GM12878 (cell line): ENCODE results near the gene IRF2BP1. TPM values are rescaled to one million over a fixed set of nuclear protein-coding genes. Genes with fewer than 3 reads are reported as not detected.
"Not testable (repeated sequence)": the region's sequence is repeated elsewhere in the genome, so short reads cannot be mapped to it uniquely, and the experiment has no call there.

Experiments
- ATAC-seq: fragments of 200-7000 bp; cut with Tn5 transposase; 3 replicates; pipeline ENCODE4 v1.9.1; 2020; ENCODE audit warnings: mild to moderate bottlenecking, moderate library complexity
- BruUV-seq: library from RNA; stranded (reverse); fragments of 400-500 nt; replicated peaks from 2 replicates; lab custom pipeline; 2021; lab: Mats Ljungman, UMichigan
- CTCF ChIA-PET: fragments of 300-600 bp; sonication (Branson Sonifier 250); formaldehyde crosslinking; extraction: SDS; loops from one replicate; lab custom pipeline; 2021; ENCODE audit warnings: inconsistent platforms; lab: Yijun Ruan, JAX
- POLR2A ChIA-PET: fragments of 350-600 bp; formaldehyde crosslinking; extraction: SDS; loops from one replicate; lab custom pipeline; 2021; ENCODE audit warnings: inconsistent platforms; lab: Charles Lee
- RAD21 ChIA-PET: fragments of 300-600 bp; sonication (Branson Sonifier 250); formaldehyde crosslinking; loops from one replicate; lab custom pipeline; 2023; ENCODE audit warnings: antibody characterized with exemption; ENCODE audit not compliant: unreplicated experiment; lab: Charles Lee
- SMC1A ChIA-PET: fragments of 300-600 bp; sonication (Branson Sonifier 250); formaldehyde crosslinking; loops from one replicate; lab custom pipeline; 2023; ENCODE audit not compliant: unreplicated experiment, uncharacterized antibody; lab: Charles Lee
- DNase-seq: peaks from one replicate; pipeline ENCODE4 v3.0.0-alpha.2; 2011; ENCODE audit warnings: low read depth, low spot score
- FAIRE-seq: peaks from 3 replicates; lab custom pipeline; 2011; peaks lifted over from hg19 to GRCh38; lab: Jason Lieb, UNC
- H2AFZ ChIP-seq: 2 replicates; pipeline ENCODE4 v1.6.0; 2011; ENCODE audit warnings: low read depth, low read length, control low read depth; ENCODE audit not compliant: control insufficient read depth
- H3K27ac ChIP-seq: 2 replicates; pipeline ENCODE4 v1.5.1; 2011; ENCODE audit warnings: control low read depth; ENCODE audit not compliant: control insufficient read depth, insufficient read depth
- H3K27me3 ChIP-seq, 2 experiments: replicated peaks in 1 of 2; 2 replicates each; pipeline versions ENCODE4 v1.6.0 to v1.6.1; 2011; ENCODE audit warnings: low read length in 1 of 2; ENCODE audit not compliant: control insufficient read depth in 2 of 2, insufficient read depth in 2 of 2
- H3K36me3 ChIP-seq, 2 experiments: 2 replicates each; pipeline ENCODE4 v1.5.1; 2011; ENCODE audit warnings: low read length in 1 of 2; ENCODE audit not compliant: control insufficient read depth in 2 of 2, insufficient read depth in 2 of 2
- H3K4me1 ChIP-seq: 2 replicates; pipeline ENCODE4 v1.6.1; 2011; ENCODE audit warnings: mild to moderate bottlenecking, low read length, moderate library complexity, mixed read lengths; ENCODE audit not compliant: control insufficient read depth, insufficient read depth
- H3K4me2 ChIP-seq: 2 replicates; pipeline ENCODE4 v1.6.0; 2011; ENCODE audit warnings: control low read depth; ENCODE audit not compliant: control insufficient read depth, insufficient read depth
- H3K4me3 ChIP-seq: fragments of 200-600 bp; sonication (generic); 2 replicates; pipeline ENCODE4 v1.5.1; 2016
- H3K79me2 ChIP-seq: 2 replicates; pipeline ENCODE4 v1.6.0; 2011; ENCODE audit warnings: low read length; ENCODE audit not compliant: control insufficient read depth, insufficient read depth
- H3K9ac ChIP-seq: 2 replicates; pipeline ENCODE4 v1.8.0; 2011; ENCODE audit warnings: low read length, control low read depth, mixed read lengths; ENCODE audit not compliant: control insufficient read depth, insufficient read depth
- H3K9me3 ChIP-seq: replicated peaks from 3 replicates; pipeline ENCODE4 v1.5.1; 2011; ENCODE audit warnings: mild to moderate bottlenecking, low read length; ENCODE audit not compliant: control insufficient read depth, insufficient read depth
- H4K20me1 ChIP-seq: 2 replicates; pipeline ENCODE4 v1.6.0; 2011; ENCODE audit not compliant: control insufficient read depth, insufficient read depth
- SPI1 ChIP-seq: IDR thresholded peaks from 2 replicates; pipeline ENCODE4 v1.6.1; 2011; ENCODE audit warnings: low read depth, mild to moderate bottlenecking, low read length, moderate library complexity, borderline replicate concordance; ENCODE audit not compliant: insufficient read depth
- SREBF2 ChIP-seq: IDR thresholded peaks from 2 replicates; pipeline ENCODE4 v1.6.1; 2012; ENCODE audit warnings: mild to moderate bottlenecking, low read length
- WGBS: methylation state at CpG from one replicate; pipeline ENCODE4 v1.1.6; 2016; ENCODE audit warnings: low lambda C conversion rate; ENCODE audit not compliant: insufficient replicate concordance, insufficient coverage; ENCODE audit errors: missing lambda C conversion rate; 5-methylcytosine and 5-hydroxymethylcytosine counted together
- in situ Hi-C: fragments of 300-500 bp; cut with MboI; formaldehyde crosslinking; loops from 9 replicates; pipeline ENCODE4 v1.14.3; 2018; ENCODE audit warnings: mixed read lengths
- intact Hi-C: fragments of 100-400 bp; cut with micrococcal nuclease; formaldehyde crosslinking; loops from one replicate; pipeline ENCODE4 v1.14.2; 2022; ENCODE audit not compliant: unreplicated experiment
- polyA plus RNA-seq, 11 experiments: library from polyadenylated mRNA; depleted of rRNA in 4 of 11; unstranded in 6 of 11; stranded (reverse) in 5 of 11; fragments of >200 nt; fragmentation: Nextera tagmentation in 4 of 11; fragmentation: Illumina TruSeq in 1 of 11; extraction: Ambion mirVana in 4 of 11; extraction: Trizol in 1 of 11; gene quantifications; 1 replicate in 1 of 11; 2 replicates in 10 of 11; pipeline versions ENCODE4 v1.2.1 to v1.2.3, GENCODE V29; 2011 to 2016; ENCODE audit warnings: inconsistent platforms in 2 of 11, missing spikeins in 2 of 11, low read depth in 1 of 11
- total RNA-seq, 4 experiments: library from RNA; depleted of rRNA in 3 of 4; stranded (reverse); fragments of >200 nt in 3 of 4; fragmentation: Illumina TruSeq in 1 of 4; extraction: Trizol in 1 of 4; gene quantifications; 2 replicates each; pipeline versions ENCODE4 v1.2.1 to v1.2.3, GENCODE V29; 2013 to 2021

IRF2BP1 gene
- total and polyA plus RNA-seq, 10 of the 15 experiments (the other 5 are each of a cell fraction or from before 2014, with no cell fraction given) = 0.31 to 24.4 (median 4.4) TPM

DNA sequence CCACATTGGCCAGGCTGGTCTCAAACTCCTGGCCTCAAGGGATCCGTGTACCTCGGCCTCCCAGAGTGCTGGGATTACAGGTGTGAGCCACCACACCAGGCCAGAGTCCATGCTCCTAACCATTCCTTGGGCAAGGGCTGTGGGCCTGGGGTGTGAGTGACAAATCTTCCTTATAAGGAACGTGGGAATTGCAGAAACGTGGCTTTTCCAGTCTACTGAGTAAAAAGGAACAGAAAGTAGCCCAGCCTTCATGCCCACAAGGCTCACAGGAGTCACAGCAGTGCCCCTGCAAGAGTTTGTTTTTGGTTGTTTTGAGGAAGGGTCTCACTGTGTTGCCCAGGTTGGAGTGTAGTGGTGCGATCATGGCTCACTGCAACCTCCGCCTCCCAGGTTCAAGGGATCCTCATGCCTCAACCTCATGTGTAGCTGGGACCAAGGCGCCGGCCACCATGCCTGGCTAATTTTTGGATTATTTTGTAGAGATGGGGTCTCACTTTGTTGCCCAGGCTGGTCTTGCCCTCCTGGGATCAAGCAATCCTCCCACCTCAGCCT is 11.4 kb upstream of the IRF2BP1 start:
- H3K4me1 ChIP-seq = peaks cover 9% of the 10 kb centered on the region
- no peaks in the 10 kb centered on the region for H4K20me1 ChIP-seq
- H3K9me3 ChIP-seq = no peaks in the 10 kb centered on the region
- 66% methylated on average over 8 of the region's 8 CpGs for WGBS
- in situ Hi-C loops = no loop called here
- no peak for FAIRE-seq
- no peaks in the 10 kb centered on the region for H3K27me3 ChIP-seq
- no peak for TF ChIP-seq SREBF2
- peak; percentile 31; the same call in 1 of the 2 replicates for TF ChIP-seq SPI1
- ChIA-PET POLR2A (no interaction called here), RAD21 (no interaction called here), CTCF (no interaction called here), SMC1A (interaction anchor here (1.2 kb wide), 1 partner anchor 12 kb away, joined by 3 read pairs; the partner anchor contains the start of gene IRF2BP1)
- no peaks in the 10 kb centered on the region; a peak in 2 of 4 replicates for H3K36me3 ChIP-seq
- intact Hi-C loops = no loop called here
- H3K79me2 ChIP-seq = peaks cover 8% of the 10 kb centered on the region
- no peak for DNase-seq
- ATAC-seq = no peak
- no peak overlapping the region for H3K4me2 ChIP-seq
- no peak overlapping the region for H2AFZ ChIP-seq
- H3K4me3 ChIP-seq = no peak overlapping the region
- no peak overlapping the region for H3K9ac ChIP-seq
- H3K27ac ChIP-seq = no peak overlapping the region
- BruUV-seq = no TSS peak

GRCh38 chr19:45895983-45896599 is 10.2 kb upstream of the IRF2BP1 start:
- BruUV-seq, H3K27ac ChIP-seq, H3K4me3 ChIP-seq, H3K9me3 ChIP-seq, H2AFZ ChIP-seq, H3K79me2 ChIP-seq, H4K20me1 ChIP-seq, H3K27me3 ChIP-seq, RAD21 ChIA-PET, ATAC-seq, H3K4me2 ChIP-seq, FAIRE-seq, in situ Hi-C loops, POLR2A ChIA-PET, intact Hi-C loops, H3K4me1 ChIP-seq, H3K36me3 ChIP-seq, DNase-seq, H3K9ac ChIP-seq: not testable (repeated sequence)
- ChIA-PET SMC1A (interaction anchor here (1.0 kb wide), 1 partner anchor 30 kb away, joined by 3 read pairs; no protein-coding TSS in a partner anchor), CTCF (interaction anchor here (1.6 kb wide), 1 partner anchor 32 kb away, joined by 4 read pairs; the partner anchor contains the start of gene FOXA3)
- 92% methylated on average over 12 of the region's 12 CpGs for WGBS
